Smooth muscle cell (in vitro differentiated cells): ENCODE results near the gene TCF4. TPM values are rescaled to one million over a fixed set of nuclear protein-coding genes. Genes with fewer than 3 reads are reported as not detected.

Experiments
- DNase-seq: peaks from one replicate; lab custom pipeline; 2025; ENCODE audit not compliant: unreplicated experiment; lab: John Stamatoyannopoulos, UW
- H2AFZ ChIP-seq: fragments of 200-600 bp; sonication (generic); 2 replicates; pipeline ENCODE4 v1.6.0; 2016; ENCODE audit warnings: antibody characterized with exemption, low read depth, mild to moderate bottlenecking
- H3F3A ChIP-seq: fragments of 200-600 bp; sonication (generic); 2 replicates; pipeline ENCODE4 v1.6.0; 2017; ENCODE audit warnings: antibody characterized with exemption, low read depth
- H3K27ac ChIP-seq: fragments of 200-600 bp; sonication (generic); 2 replicates; pipeline ENCODE4 v1.5.1; 2016; ENCODE audit warnings: low read depth, mild to moderate bottlenecking
- H3K27me3 ChIP-seq: fragments of 200-600 bp; sonication (generic); 2 replicates; pipeline ENCODE4 v1.6.1; 2016; ENCODE audit warnings: low read depth, mild to moderate bottlenecking
- H3K36me3 ChIP-seq: fragments of 200-600 bp; sonication (generic); 2 replicates; pipeline ENCODE4 v1.5.1; 2016; ENCODE audit warnings: low read depth
- H3K4me1 ChIP-seq: fragments of 200-600 bp; sonication (generic); 2 replicates; pipeline ENCODE4 v1.5.1; 2016; ENCODE audit warnings: low read depth
- H3K4me2 ChIP-seq: fragments of 200-600 bp; sonication (generic); 2 replicates; pipeline ENCODE4 v1.6.0; 2016; ENCODE audit warnings: mild to moderate bottlenecking
- H3K4me3 ChIP-seq: fragments of 200-600 bp; sonication (generic); 2 replicates; pipeline ENCODE4 v1.5.1; 2016; ENCODE audit warnings: mild to moderate bottlenecking
- H3K79me2 ChIP-seq: fragments of 200-600 bp; sonication (generic); 2 replicates; pipeline ENCODE4 v1.6.0; 2016; ENCODE audit warnings: low read depth, mild to moderate bottlenecking
- H3K9ac ChIP-seq: fragments of 200-600 bp; sonication (generic); 2 replicates; pipeline ENCODE4 v1.6.0; 2016; ENCODE audit warnings: low read depth
- H3K9me3 ChIP-seq: fragments of 200-600 bp; sonication (generic); replicated peaks from 2 replicates; pipeline ENCODE4 v1.5.1; 2016; ENCODE audit warnings: low read depth
- H4K20me1 ChIP-seq: fragments of 200-600 bp; sonication (generic); 2 replicates; pipeline ENCODE4 v1.6.0; 2016; ENCODE audit warnings: low read depth
- CTCF ChIP-seq: fragments of 200-600 bp; sonication (generic); IDR thresholded peaks from 2 replicates; pipeline ENCODE4 v1.5.1; 2017; ENCODE audit warnings: borderline replicate concordance, mild to moderate bottlenecking, antibody characterized with exemption; ENCODE audit not compliant: insufficient read depth, poor library complexity, severe bottlenecking
- WGBS: methylation state at CpG from one replicate; pipeline ENCODE4 v1.1.7; 2016; ENCODE audit warnings: low lambda C conversion rate; 5-methylcytosine and 5-hydroxymethylcytosine counted together
- polyA plus RNA-seq: library from polyadenylated mRNA; unstranded; fragments of >200 nt; fragmentation: Nextera tagmentation; extraction: Ambion mirVana; gene quantifications from 2 replicates; pipeline ENCODE4 v1.2.1, GENCODE V29; 2016
- total RNA-seq: library from RNA; depleted of rRNA; stranded (reverse); fragments of >200 nt; gene quantifications from 2 replicates; pipeline ENCODE4 v1.2.3, GENCODE V29; 2014

Gene TCF4
- total and polyA plus RNA-seq, 2 experiments from 2014 or later = 105 to 120 TPM

GRCh38 chr18:55499526-55499925 lies 88.5 kb downstream of the TCF4 start:
- Histone ChIP-seq H3K36me3 (no peaks in the 10 kb centered on the region), H3K79me2 (peaks cover 80% of the 10 kb centered on the region), H3F3A (peaks cover 12% of the 10 kb centered on the region), H3K9ac (peak overlapping the region; percentile 82), H2AFZ (no peak overlapping the region), H3K4me3 (no peak overlapping the region), H3K27me3 (no peaks in the 10 kb centered on the region), H3K9me3 (no peaks in the 10 kb centered on the region), H3K27ac (peak overlapping the region; percentile 97), H3K4me2 (peak overlapping the region; percentile 81), H3K4me1 (peaks cover 64% of the 10 kb centered on the region), H4K20me1 (no peaks in the 10 kb centered on the region)
- TF ChIP-seq CTCF = no peak
- 86% methylated on average over 3 of the region's 3 CpGs for WGBS
- no peak for DNase-seq

- no peaks in the 10 kb centered on the region for H3K27me3 ChIP-seq
- no peak overlapping the region for H3K27ac ChIP-seq
- no peak overlapping the region for H3K9ac ChIP-seq
- H4K20me1 ChIP-seq = peaks cover 5% of the 10 kb centered on the region
- 86% methylated on average over 5 of the region's 5 CpGs for WGBS
- H3K9me3 ChIP-seq = no peaks in the 10 kb centered on the region
- H3K4me1 ChIP-seq = peaks cover 65% of the 10 kb centered on the region
- H3K36me3 ChIP-seq = no peaks in the 10 kb centered on the region
- peaks cover 8% of the 10 kb centered on the region for H3F3A ChIP-seq
- no peak overlapping the region for H2AFZ ChIP-seq
- H3K4me3 ChIP-seq = no peak overlapping the region
- no peak overlapping the region for H3K4me2 ChIP-seq
- DNase-seq = no peak
- no peak for TF ChIP-seq CTCF
- peaks cover 79% of the 10 kb centered on the region for H3K79me2 ChIP-seq
Observed at GRCh38 chr18:55497825-55498403, 90.1 kb downstream of the TCF4 start.

GRCh38 chr18:55494899-55495298 lies 93.1 kb downstream of the TCF4 start:
- Histone ChIP-seq H3K4me3 (peak overlapping the region; percentile 1), H3K36me3 (no peaks in the 10 kb centered on the region), H3F3A (peaks cover 4% of the 10 kb centered on the region), H3K27me3 (no peaks in the 10 kb centered on the region), H3K9ac (no peak overlapping the region), H3K4me1 (peaks cover 35% of the 10 kb centered on the region), H3K79me2 (peaks cover 94% of the 10 kb centered on the region), H3K9me3 (no peaks in the 10 kb centered on the region), H2AFZ (no peak overlapping the region), H4K20me1 (peaks cover 13% of the 10 kb centered on the region), H3K4me2 (peak overlapping the region; percentile 64), H3K27ac (peak overlapping the region; percentile 69)
- no peak for TF ChIP-seq CTCF
- no peak for DNase-seq
- 32% methylated on average over 1 of the region's 1 CpG for WGBS

- no peak overlapping the region for H2AFZ ChIP-seq
- H4K20me1 ChIP-seq = peaks cover 17% of the 10 kb centered on the region
- H3K36me3 ChIP-seq = no peaks in the 10 kb centered on the region
- H3K4me1 ChIP-seq = peaks cover 35% of the 10 kb centered on the region
- 76% methylated on average over 1 of the region's 1 CpG for WGBS
- peak overlapping the region; percentile 69 for H3K27ac ChIP-seq
- no peak for DNase-seq
- no peaks in the 10 kb centered on the region for H3F3A ChIP-seq
- no peak for TF ChIP-seq CTCF
- H3K27me3 ChIP-seq = no peaks in the 10 kb centered on the region
- H3K79me2 ChIP-seq = peaks cover 98% of the 10 kb centered on the region
- peak overlapping the region; percentile 1 for H3K4me3 ChIP-seq
- H3K9me3 ChIP-seq = no peaks in the 10 kb centered on the region
- H3K4me2 ChIP-seq = peak overlapping the region; percentile 64
- H3K9ac ChIP-seq = no peak overlapping the region
Observed at GRCh38 chr18:55494441-55494840, 93.6 kb downstream of the TCF4 start.
